ENCODE data around the gene ZCCHC24.
A peak's percentile ranks its signal among the peaks of the same experiment; 100 is the strongest.

Gene ZCCHC24

GRCh38 chr10:79348640-79348988, 96.8 kb downstream of the ZCCHC24 start:
- TF ChIP-seq ZFX (IDR thresholded peaks at IDR 0.05; ENCODE audit: borderline replicate concordance) (no peak), CTCF (IDR thresholded peaks at IDR 0.05) (no peak)
- H3K27ac ChIP-seq, result peak overlapping the region; percentile 88

GRCh38 chr10:79347894-79348639, 97.4 kb downstream of the ZCCHC24 start:
- H3K27ac ChIP-seq, result peak overlapping the region; percentile 88
- TF ChIP-seq ZFX (IDR thresholded peaks at IDR 0.05; ENCODE audit: borderline replicate concordance) (no peak), CTCF (IDR thresholded peaks at IDR 0.05) (no peak)

GRCh38 chr10:79347226-79347893, 98.1 kb downstream of the ZCCHC24 start, which contains the start of gene PPIF:
Gene PPIF, plus strand, starts transcription at chr10:79347469. Its CDS starts 80 bp downstream, at chr10:79347549.
- peak within 1 kb of the TSS; percentile 88 for H3K27ac ChIP-seq
- TF ChIP-seq ZFX (IDR thresholded peaks at IDR 0.05; ENCODE audit: borderline replicate concordance) (no peak), CTCF (IDR thresholded peaks at IDR 0.05) (peak; percentile 96)

GRCh38 chr10:79346388-79347225, 98.8 kb downstream of the ZCCHC24 start:
- peak overlapping the region; percentile 88 for H3K27ac ChIP-seq

GRCh38 chr10:79346012-79346340, 99.4 kb downstream of the ZCCHC24 start:
- TF ChIP-seq CTCF (IDR thresholded peaks at IDR 0.05) (no peak), ZFX (IDR thresholded peaks at IDR 0.05; ENCODE audit: borderline replicate concordance) (no peak)
- H3K27ac ChIP-seq, result no peak overlapping the region

More at GRCh38 chr10:79346388-79347225, 98.8 kb downstream of the ZCCHC24 start:
- TF ChIP-seq ZFX (IDR thresholded peaks at IDR 0.05; ENCODE audit: borderline replicate concordance), result no peak
- no peak for TF ChIP-seq CTCF (IDR thresholded peaks at IDR 0.05)

GRCh38 chr10:79345241-79346011, 100.0 kb downstream of the ZCCHC24 start:
- TF ChIP-seq CTCF (IDR thresholded peaks at IDR 0.05) (no peak), ZFX (IDR thresholded peaks at IDR 0.05; ENCODE audit: borderline replicate concordance) (no peak)
- no peak overlapping the region for H3K27ac ChIP-seq
